Loucy (cell line): Measurements from ENCODE around the gene SLC6A18.

Source experiments
- CTCF ChIP-seq: fragments of 200-600 bp; sonication (generic); conservative IDR thresholded peaks from 2 replicates; pipeline ENCODE4 v1.5.1; 2014; ENCODE audit warnings: mild to moderate bottlenecking, antibody characterized with exemption, low read length
- EZH2phosphoT487 ChIP-seq: fragments of 200-600 bp; IDR thresholded peaks from 2 replicates; pipeline ENCODE4 v1.6.1; 2018; ENCODE audit warnings: antibody characterized with exemption, mild to moderate bottlenecking, moderate library complexity, borderline replicate concordance

- no peak for TF ChIP-seq CTCF
- no peak for TF ChIP-seq EZH2phosphoT487
Measured at GRCh38 chr5:1183424-1184162, 41.6 kb upstream of the SLC6A18 start.
